Measurements from ENCODE around the gene CACNA1C. TPM values are rescaled to one million over a fixed set of nuclear protein-coding genes. Genes with fewer than 3 reads are reported as not detected.

The CACNA1C gene
- total RNA-seq, 2 donors from 2014 or later: 8.1 to 18.2 TPM

GRCh38 chr12:2482938-2483660, 430.3 kb downstream of the CACNA1C start:
- Histone ChIP-seq H3K36me3 (no peaks in the 10 kb centered on the region), H3K27ac (no peak overlapping the region), H3K27me3 (replicated peaks; ENCODE audit: insufficient read depth) (no peaks in the 10 kb centered on the region), H3K9me3 (no peaks in the 10 kb centered on the region), H3K4me3 (no peak overlapping the region), H3K4me1 (replicated peaks) (no peaks in the 10 kb centered on the region)
- TF ChIP-seq POLR2A (IDR thresholded peaks at IDR 0.05) (no peak), POLR2AphosphoS5 (IDR thresholded peaks at IDR 0.05) (no peak), CTCF (IDR thresholded peaks at IDR 0.05) (no peak)
- WGBS: 72% methylated on average over 13 of the region's 13 CpGs
- DNase-seq (ENCODE audit: low spot score): no peak
- intact Hi-C loops (cut with DNase I): no loop called here

DNA sequence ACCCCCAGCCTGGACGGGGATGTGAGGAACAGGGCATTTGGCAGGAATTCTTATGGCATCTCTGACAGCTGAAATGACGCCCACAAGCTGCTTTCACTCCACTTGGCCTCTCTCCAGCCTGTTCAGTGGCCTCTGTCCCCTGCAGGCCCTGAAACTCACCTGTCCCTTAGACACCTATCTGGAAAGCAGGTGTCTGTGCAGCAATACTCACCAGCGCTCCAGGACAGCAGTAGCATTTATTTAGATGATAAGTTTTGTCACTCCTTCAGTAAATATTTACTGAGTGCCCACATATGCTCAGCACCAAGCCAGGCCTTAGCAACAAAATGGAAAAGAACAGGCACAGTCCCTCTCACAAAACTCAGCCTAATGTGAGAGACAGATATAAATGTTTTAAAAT, 430.9 kb downstream of the CACNA1C start:
- Histone ChIP-seq H3K27me3 (replicated peaks; ENCODE audit: insufficient read depth) (no peaks in the 10 kb centered on the region), H3K27ac (no peak overlapping the region), H3K4me1 (replicated peaks) (no peaks in the 10 kb centered on the region), H3K36me3 (no peaks in the 10 kb centered on the region), H3K9me3 (no peaks in the 10 kb centered on the region), H3K4me3 (no peak overlapping the region)
- WGBS: 64% methylated on average over 3 of the region's 3 CpGs
- DNase-seq (ENCODE audit: low spot score): no peak
- TF ChIP-seq CTCF (IDR thresholded peaks at IDR 0.05): no peak
- TF ChIP-seq POLR2AphosphoS5 (IDR thresholded peaks at IDR 0.05): no peak
- no peak for TF ChIP-seq POLR2A (IDR thresholded peaks at IDR 0.05)
- intact Hi-C loops (cut with DNase I): no loop called here

- H3K9me3 ChIP-seq: no peaks in the 10 kb centered on the region
- no peak for DNase-seq (ENCODE audit: low spot score)
- 87% methylated on average over 13 of the region's 13 CpGs for WGBS
- TF ChIP-seq POLR2AphosphoS5 (IDR thresholded peaks at IDR 0.05) (no peak), CTCF (IDR thresholded peaks at IDR 0.05) (no peak), POLR2A (IDR thresholded peaks at IDR 0.05) (no peak)
- intact Hi-C loops (cut with DNase I): no loop called here
- H3K27ac ChIP-seq: no peak overlapping the region
- no peaks in the 10 kb centered on the region for H3K4me1 ChIP-seq (replicated peaks)
- no peaks in the 10 kb centered on the region for H3K27me3 ChIP-seq (replicated peaks; ENCODE audit: insufficient read depth)
- H3K36me3 ChIP-seq: no peaks in the 10 kb centered on the region
- H3K4me3 ChIP-seq: no peak overlapping the region
Measured at GRCh38 chr12:2484141-2484776, 431.5 kb downstream of the CACNA1C start.

DNA sequence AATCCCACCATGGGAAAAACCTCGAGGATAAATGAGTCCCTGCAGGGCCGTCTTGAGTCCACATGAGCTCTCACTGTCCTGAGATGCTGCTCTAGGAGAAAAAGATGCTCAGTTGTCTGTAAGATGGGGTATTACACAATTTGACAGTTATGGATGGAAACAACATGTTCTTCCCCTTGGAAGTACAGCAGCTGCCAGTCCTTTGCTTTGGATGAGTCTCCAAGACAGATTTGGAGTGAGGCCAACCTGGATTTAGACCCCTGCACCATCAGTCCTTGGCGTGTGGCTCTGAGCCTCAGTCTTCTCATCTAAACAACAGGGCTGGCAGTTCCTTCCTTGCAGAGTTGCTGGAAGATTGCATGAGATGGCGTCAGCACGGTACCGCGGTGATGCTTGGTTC, 432.9 kb downstream of the CACNA1C start:
- WGBS: 80% methylated on average over 7 of the region's 7 CpGs
- Histone ChIP-seq H3K36me3 (no peaks in the 10 kb centered on the region), H3K4me3 (no peak overlapping the region), H3K27me3 (replicated peaks; ENCODE audit: insufficient read depth) (no peaks in the 10 kb centered on the region), H3K4me1 (replicated peaks) (no peaks in the 10 kb centered on the region), H3K9me3 (no peaks in the 10 kb centered on the region), H3K27ac (no peak overlapping the region)
- DNase-seq (ENCODE audit: low spot score): no peak
- no peak for TF ChIP-seq POLR2AphosphoS5 (IDR thresholded peaks at IDR 0.05)
- TF ChIP-seq POLR2A (IDR thresholded peaks at IDR 0.05): no peak
- TF ChIP-seq CTCF (IDR thresholded peaks at IDR 0.05): no peak
- intact Hi-C loops (cut with DNase I): no loop called here

DNA sequence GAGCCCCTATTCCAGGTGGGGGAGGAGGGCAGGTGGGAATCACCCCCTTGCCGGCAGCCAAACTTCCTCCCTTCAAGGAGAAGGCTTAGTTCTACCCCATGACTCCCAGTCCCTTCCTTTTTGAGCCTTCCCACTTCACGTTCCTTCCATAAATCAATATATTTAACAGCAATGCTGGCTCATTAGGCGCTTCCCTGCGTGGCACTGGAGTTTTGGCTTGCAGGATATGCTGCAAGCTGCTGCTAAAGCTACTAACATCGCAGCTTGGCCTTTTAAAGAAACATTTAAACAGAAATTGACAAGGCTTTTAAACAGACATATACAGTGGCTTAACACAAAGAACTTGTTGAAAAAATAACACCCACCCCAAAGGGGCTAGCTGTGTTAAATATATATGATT, 434.0 kb downstream of the CACNA1C start:
- no peaks in the 10 kb centered on the region for H3K27me3 ChIP-seq (replicated peaks; ENCODE audit: insufficient read depth)
- no peak overlapping the region for H3K4me3 ChIP-seq
- no peak for TF ChIP-seq CTCF (IDR thresholded peaks at IDR 0.05)
- no peak for TF ChIP-seq POLR2AphosphoS5 (IDR thresholded peaks at IDR 0.05)
- no peak for TF ChIP-seq POLR2A (IDR thresholded peaks at IDR 0.05)
- no peaks in the 10 kb centered on the region for H3K36me3 ChIP-seq
- no peaks in the 10 kb centered on the region for H3K4me1 ChIP-seq (replicated peaks)
- no peak overlapping the region for H3K27ac ChIP-seq
- WGBS: 77% methylated on average over 5 of the region's 5 CpGs
- DNase-seq (ENCODE audit: low spot score): no peak
- no peaks in the 10 kb centered on the region for H3K9me3 ChIP-seq
- intact Hi-C loops (cut with DNase I): no loop called here
